ENCODE data around the gene CD84. TPM values are rescaled to one million over a fixed set of nuclear protein-coding genes. Genes with fewer than 3 reads are reported as not detected.
A peak's percentile ranks its signal among the peaks of the same experiment; 100 is the strongest.

The CD84 gene
- total RNA-seq, 2 experiments from 2014 or later = 32.7 to 36.9 TPM

DNA sequence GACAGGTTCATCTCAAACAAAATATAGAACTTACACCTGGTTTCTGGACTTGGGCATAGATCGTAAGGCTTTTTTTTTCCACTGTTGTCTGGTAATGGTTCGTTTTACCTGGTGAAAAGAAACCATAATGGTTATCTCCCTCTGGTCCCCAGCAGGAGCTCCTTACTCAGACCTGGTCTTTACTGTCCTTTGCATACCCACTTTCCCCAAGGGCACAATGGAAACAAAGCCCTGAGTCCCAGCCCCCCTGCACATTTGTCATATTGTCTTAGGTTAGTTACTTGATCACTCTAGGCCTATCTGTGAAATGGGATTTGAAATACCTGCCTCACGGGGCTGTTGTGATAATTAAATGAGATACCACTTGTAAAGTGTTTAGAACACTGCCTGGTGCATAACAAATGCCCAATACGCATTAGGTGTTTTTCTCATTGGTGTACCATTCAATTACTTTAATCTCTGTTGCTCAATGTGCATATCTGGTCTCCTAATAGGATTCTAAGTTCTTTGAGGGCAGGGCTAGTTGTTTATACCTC lies 40.5 kb upstream of the CD84 start:
- H3K4me3 Mint-ChIP-seq = no peak overlapping the region
- no peaks in the 10 kb centered on the region for H3K27me3 ChIP-seq (ENCODE audit: control insufficient read depth in 1 of 2, insufficient read depth in 2 of 2, low read length in 2 of 2)
- H3K9me3 Mint-ChIP-seq = no peaks in the 10 kb centered on the region
- peaks cover 86% of the 10 kb centered on the region for H3K4me1 Mint-ChIP-seq (ENCODE audit: low read depth)
- intact Hi-C loops (cut with DNase I, micrococcal nuclease) = loop anchor here (1.0 to 5.0 kb wide), 4 partner anchors 9 to 147 kb away; no protein-coding TSS in a partner anchor
- TF ChIP-seq, protein P1, sequence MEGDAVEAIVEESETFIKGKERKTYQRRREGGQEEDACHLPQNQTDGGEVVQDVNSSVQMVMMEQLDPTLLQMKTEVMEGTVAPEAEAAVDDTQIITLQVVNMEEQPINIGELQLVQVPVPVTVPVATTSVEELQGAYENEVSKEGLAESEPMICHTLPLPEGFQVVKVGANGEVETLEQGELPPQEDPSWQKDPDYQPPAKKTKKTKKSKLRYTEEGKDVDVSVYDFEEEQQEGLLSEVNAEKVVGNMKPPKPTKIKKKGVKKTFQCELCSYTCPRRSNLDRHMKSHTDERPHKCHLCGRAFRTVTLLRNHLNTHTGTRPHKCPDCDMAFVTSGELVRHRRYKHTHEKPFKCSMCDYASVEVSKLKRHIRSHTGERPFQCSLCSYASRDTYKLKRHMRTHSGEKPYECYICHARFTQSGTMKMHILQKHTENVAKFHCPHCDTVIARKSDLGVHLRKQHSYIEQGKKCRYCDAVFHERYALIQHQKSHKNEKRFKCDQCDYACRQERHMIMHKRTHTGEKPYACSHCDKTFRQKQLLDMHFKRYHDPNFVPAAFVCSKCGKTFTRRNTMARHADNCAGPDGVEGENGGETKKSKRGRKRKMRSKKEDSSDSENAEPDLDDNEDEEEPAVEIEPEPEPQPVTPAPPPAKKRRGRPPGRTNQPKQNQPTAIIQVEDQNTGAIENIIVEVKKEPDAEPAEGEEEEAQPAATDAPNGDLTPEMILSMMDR (IDR thresholded peaks at IDR 0.05) = no peak
- ATAC-seq (ENCODE audit: poor library complexity) (no peak), DNase-seq (no peak)
- peaks cover 94% of the 10 kb centered on the region for H3K36me3 Mint-ChIP-seq (ENCODE audit: low read depth)
- no peaks in the 10 kb centered on the region for H3K27me3 Mint-ChIP-seq
- peaks cover 47% of the 10 kb centered on the region for H3K4me1 ChIP-seq (ENCODE audit: insufficient read depth, low read length)
- peaks cover 82% of the 10 kb centered on the region for H3K36me3 ChIP-seq (ENCODE audit: insufficient read depth, low read length)
- H3K27ac ChIP-seq (ENCODE audit: low read depth in 1 of 2, low read length in 2 of 2) = no peak overlapping the region
- no peaks in the 10 kb centered on the region for H3K9me3 ChIP-seq (ENCODE audit: control insufficient read depth in 1 of 2, insufficient read depth in 1 of 2, low read length in 2 of 2)
- ChIA-PET CTCF (interaction anchor here (0.6 to 5.2 kb wide), 11 partner anchors 11 to 478 kb away, joined by 3 to 37 read pairs (median 6); no protein-coding TSS in a partner anchor), POLR2A (interaction anchor here (0.7 to 3.2 kb wide), 7 partner anchors 9 to 79 kb away, joined by 3 to 26 read pairs (median 5); partner anchors contain the start of gene SLAMF1)
- peak overlapping the region; percentile 42 for H3K27ac Mint-ChIP-seq
- no peak overlapping the region for H3K4me3 ChIP-seq (ENCODE audit: low read length)

- peak overlapping the region; percentile 42 for H3K27ac Mint-ChIP-seq
- peaks cover 84% of the 10 kb centered on the region for H3K4me1 Mint-ChIP-seq (ENCODE audit: low read depth)
- peaks cover 92% of the 10 kb centered on the region for H3K36me3 Mint-ChIP-seq (ENCODE audit: low read depth)
- DNase-seq (peak in 8 of 14 experiments; percentile 19 to 79 (median 44)), ATAC-seq (ENCODE audit: poor library complexity) (peak; percentile 67)
- H3K27me3 Mint-ChIP-seq = no peaks in the 10 kb centered on the region
- no peaks in the 10 kb centered on the region for H3K9me3 ChIP-seq (ENCODE audit: control insufficient read depth in 1 of 2, insufficient read depth in 1 of 2, low read length in 2 of 2)
- H3K27me3 ChIP-seq (ENCODE audit: control insufficient read depth in 1 of 2, insufficient read depth in 2 of 2, low read length in 2 of 2) = no peaks in the 10 kb centered on the region
- TF ChIP-seq, protein P1 (IDR thresholded peaks at IDR 0.05) = peak; percentile 80
- H3K9me3 Mint-ChIP-seq = no peaks in the 10 kb centered on the region
- H3K4me1 ChIP-seq (ENCODE audit: insufficient read depth, low read length) = peaks cover 44% of the 10 kb centered on the region
- H3K4me3 ChIP-seq (ENCODE audit: low read length) = no peak overlapping the region
- no peak overlapping the region for H3K27ac ChIP-seq (ENCODE audit: low read depth in 1 of 2, low read length in 2 of 2)
- ChIA-PET CTCF (interaction anchor here (0.8 to 5.2 kb wide), 15 partner anchors 9 to 66 kb away, joined by 3 to 37 read pairs (median 6); partner anchors contain the start of gene SLAMF1), POLR2A (interaction anchor here (0.7 to 3.2 kb wide), 10 partner anchors 10 to 89 kb away, joined by 3 to 26 read pairs (median 4); partner anchors contain the start of gene SLAMF1)
- no peak overlapping the region for H3K4me3 Mint-ChIP-seq
- intact Hi-C loops (cut with DNase I, micrococcal nuclease) = loop anchor here (1.0 to 2.0 kb wide), 4 partner anchors 10 to 56 kb away; partner anchors contain the start of gene SLAMF1 (in 1 of the 2)
- H3K36me3 ChIP-seq (ENCODE audit: insufficient read depth, low read length) = peaks cover 86% of the 10 kb centered on the region
Observed at GRCh38 chr1:160618763-160619274, 39.5 kb upstream of the CD84 start.

GRCh38 chr1:160618327-160618726 lies 39.0 kb upstream of the CD84 start:
- POLR2A ChIA-PET = interaction anchor here (0.7 to 3.2 kb wide), 9 partner anchors 10 to 90 kb away, joined by 3 to 26 read pairs (median 4); partner anchors contain the start of gene SLAMF1
- no peak for ATAC-seq (ENCODE audit: poor library complexity)
- H3K9me3 Mint-ChIP-seq = no peaks in the 10 kb centered on the region
- H3K4me3 Mint-ChIP-seq = no peak overlapping the region
- H3K27me3 ChIP-seq (ENCODE audit: control insufficient read depth in 1 of 2, insufficient read depth in 2 of 2, low read length in 2 of 2) = no peaks in the 10 kb centered on the region
- peaks cover 92% of the 10 kb centered on the region for H3K36me3 Mint-ChIP-seq (ENCODE audit: low read depth)
- peak in 1 of 14 experiments; percentile 4 for DNase-seq
- H3K4me3 ChIP-seq (ENCODE audit: low read length) = no peak overlapping the region
- intact Hi-C loops (cut with DNase I, micrococcal nuclease) = loop anchor here (1.0 to 2.0 kb wide), 3 partner anchors 18 to 56 kb away; partner anchors contain the start of gene SLAMF1 (in 1 of the 2)
- CTCF ChIA-PET = interaction anchor here (0.8 to 5.2 kb wide), 15 partner anchors 9 to 66 kb away, joined by 3 to 37 read pairs (median 6); partner anchors contain the start of gene SLAMF1
- H3K4me1 ChIP-seq (ENCODE audit: insufficient read depth, low read length) = peaks cover 39% of the 10 kb centered on the region
- peaks cover 84% of the 10 kb centered on the region for H3K4me1 Mint-ChIP-seq (ENCODE audit: low read depth)
- TF ChIP-seq, protein P1 (IDR thresholded peaks at IDR 0.05) = no peak
- H3K9me3 ChIP-seq (ENCODE audit: control insufficient read depth in 1 of 2, insufficient read depth in 1 of 2, low read length in 2 of 2) = no peaks in the 10 kb centered on the region
- peak overlapping the region; percentile 42 for H3K27ac Mint-ChIP-seq
- H3K27me3 Mint-ChIP-seq = no peaks in the 10 kb centered on the region
- H3K36me3 ChIP-seq (ENCODE audit: insufficient read depth, low read length) = peaks cover 86% of the 10 kb centered on the region
- H3K27ac ChIP-seq (ENCODE audit: low read depth in 1 of 2, low read length in 2 of 2) = peak overlapping the region in 1 of 2 donors; percentile 4
